NCI-H82 treated with DMSO at 0.1 percent for 48 hours (cell line): ENCODE data around the gene SPATA6L.

Source experiments
- DNase-seq: peaks from one replicate; lab custom pipeline; 2025; ENCODE audit not compliant: unreplicated experiment; lab: John Stamatoyannopoulos, UW

Gene SPATA6L

GRCh38 chr9:4590430-4591122 is 75.7 kb downstream of the SPATA6L start:
- DNase-seq = no peak

DNA sequence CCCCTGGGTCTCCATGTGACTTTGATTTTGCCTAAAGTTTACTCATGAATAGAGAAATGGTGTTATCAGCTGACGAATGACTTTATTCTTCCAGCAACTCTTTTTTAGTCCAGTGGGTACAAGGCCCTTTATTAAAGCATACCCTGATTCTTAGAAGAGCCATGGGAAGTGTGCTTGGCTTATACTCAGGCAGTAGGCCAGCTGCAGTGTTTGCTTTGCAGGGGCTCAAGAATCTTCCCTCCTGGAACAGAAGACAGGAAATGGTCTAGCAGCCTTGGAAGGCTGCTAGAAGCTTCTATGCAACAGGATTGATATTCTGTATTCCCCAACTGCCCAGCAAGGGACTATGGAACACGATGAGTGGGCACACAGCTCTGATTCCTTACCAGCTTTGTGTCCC is 77.6 kb downstream of the SPATA6L start:
- no peak for DNase-seq

GRCh38 chr9:4585135-4585534 is 81.1 kb downstream of the SPATA6L start:
- DNase-seq = no peak

DNA sequence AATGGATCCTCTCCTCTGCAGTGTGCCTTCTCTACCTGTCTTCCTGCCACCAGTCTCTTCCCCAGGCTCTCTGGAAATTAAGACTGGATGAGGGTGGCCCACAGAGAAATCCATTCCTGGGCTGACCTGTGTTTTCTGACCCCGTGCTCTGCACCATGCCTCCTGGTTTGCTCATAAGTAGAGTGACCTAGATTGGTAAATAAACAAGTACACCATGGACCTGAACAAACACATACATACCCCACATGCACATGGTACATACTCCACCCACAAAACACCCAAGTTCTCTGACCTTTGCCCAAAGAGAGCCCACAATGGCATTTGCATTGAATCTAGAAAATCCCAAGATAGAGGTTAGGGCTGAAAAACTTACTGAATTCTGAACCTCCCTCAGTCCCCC is 81.6 kb downstream of the SPATA6L start:
- no peak for DNase-seq

GRCh38 chr9:4583001-4583400 is 83.3 kb downstream of the SPATA6L start:
- DNase-seq = no peak

- no peak for DNase-seq
Observed at GRCh38 chr9:4581861-4582565, 84.3 kb downstream of the SPATA6L start.

GRCh38 chr9:4581035-4581760 is 85.1 kb downstream of the SPATA6L start:
- no peak for DNase-seq

- DNase-seq = no peak
Observed at GRCh38 chr9:4579001-4579400, 87.3 kb downstream of the SPATA6L start.

GRCh38 chr9:4576448-4576847 is 89.8 kb downstream of the SPATA6L start:
- no peak for DNase-seq

DNA sequence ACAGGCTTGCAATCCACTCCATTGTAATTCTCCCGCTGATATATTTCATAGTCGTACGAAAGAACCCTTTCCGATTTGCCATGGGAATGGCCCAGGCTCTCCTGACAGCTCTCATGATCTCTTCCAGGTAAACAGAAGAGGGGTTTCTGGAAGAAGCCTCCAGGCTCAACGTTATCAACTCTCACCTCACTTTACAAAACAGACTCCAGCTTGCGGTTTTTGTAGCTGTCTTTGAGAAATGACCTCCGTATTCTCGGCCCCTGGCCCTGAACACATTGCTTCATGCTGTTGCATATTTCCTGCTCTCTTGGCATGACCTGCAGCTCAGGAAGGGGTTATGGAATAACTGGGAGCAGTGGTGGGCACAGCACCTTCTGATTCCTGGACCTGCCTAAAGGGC is 90.3 kb downstream of the SPATA6L start:
- no peak for DNase-seq

DNA sequence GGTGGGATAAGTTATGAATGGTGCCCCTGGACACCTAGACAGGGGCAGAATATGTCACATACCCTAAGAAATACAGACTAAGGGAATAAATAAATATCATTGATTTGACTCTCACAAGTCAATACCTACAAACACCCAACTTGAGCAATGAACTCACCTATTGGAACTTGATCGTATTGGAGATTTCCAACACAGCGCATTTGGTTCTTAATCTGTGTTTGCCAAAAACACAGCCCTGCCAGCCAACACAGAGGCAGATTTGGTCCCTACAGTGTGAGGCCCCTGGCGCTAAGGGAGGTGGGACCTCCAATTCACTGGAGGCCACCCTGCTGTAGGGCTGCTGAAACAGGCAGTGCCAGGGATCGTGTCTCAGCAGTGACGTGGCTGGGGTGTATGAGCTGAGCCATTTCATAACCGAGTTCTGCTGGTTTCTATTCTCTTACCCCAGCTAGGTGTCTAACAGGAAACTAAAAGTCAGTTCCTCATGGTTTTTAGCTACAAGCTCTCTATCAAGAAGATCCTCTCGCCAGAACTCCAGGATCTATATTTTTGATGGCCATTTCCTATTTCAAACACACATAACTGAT is 91.5 kb downstream of the SPATA6L start:
- no peak for DNase-seq

DNA sequence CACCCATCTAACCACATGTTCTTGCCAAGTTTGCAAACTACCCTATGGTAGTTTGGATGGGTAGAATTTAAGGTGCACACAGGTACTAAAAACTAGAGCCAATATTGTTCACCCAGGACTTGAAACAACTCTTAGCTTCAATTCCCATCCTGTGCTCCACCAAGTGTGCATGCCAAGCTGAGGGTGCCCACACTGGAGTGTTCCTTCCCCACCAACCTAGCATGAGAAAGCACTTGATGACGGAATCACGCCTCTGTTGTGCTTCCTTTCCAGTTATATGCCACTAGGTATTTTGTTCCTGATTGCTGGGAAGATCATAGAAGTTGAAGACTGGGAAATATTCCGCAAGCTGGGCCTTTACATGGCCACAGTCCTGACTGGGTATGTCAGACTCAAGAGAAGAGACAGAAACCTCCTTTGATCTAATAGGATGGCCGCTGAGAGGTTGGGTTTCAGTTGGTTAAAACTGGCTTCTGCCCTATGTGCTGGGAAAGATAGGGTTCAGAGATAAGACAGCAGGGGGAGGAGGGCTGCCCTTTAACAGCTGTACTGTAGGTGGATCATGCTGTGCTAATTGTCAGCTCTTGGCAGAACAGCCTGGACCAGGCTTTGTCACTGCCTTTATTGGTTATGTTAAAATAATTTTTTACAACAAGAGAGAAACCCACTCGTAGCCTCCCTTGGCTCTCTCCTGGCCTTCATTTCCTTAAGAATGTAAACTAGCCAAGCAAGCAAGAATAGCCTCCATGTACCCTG is 92.5 kb downstream of the SPATA6L start:
- DNase-seq = no peak

GRCh38 chr9:4573176-4573575 is 93.1 kb downstream of the SPATA6L start:
- DNase-seq = no peak

GRCh38 chr9:4572184-4572826 is 94.0 kb downstream of the SPATA6L start:
- DNase-seq = no peak

DNA sequence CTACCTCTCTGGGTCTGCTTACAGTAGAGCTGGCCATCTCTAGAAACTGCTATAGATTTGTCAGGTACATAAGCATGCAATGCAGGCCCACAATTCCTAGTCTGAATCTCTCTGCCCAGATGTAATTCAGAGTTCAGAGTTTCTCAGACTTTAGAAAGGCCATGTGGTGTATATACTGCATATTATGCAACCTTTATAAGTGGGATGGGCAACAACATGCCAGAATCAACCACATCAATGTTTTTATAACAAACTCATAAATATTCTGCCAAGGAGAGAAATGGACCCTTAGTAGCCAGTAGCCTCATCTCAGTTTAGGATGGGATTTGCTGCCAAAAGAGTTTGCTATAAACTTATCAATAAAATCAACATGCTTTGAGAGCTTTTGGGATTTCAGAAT is 97.2 kb downstream of the SPATA6L start:
- no peak for DNase-seq

DNA sequence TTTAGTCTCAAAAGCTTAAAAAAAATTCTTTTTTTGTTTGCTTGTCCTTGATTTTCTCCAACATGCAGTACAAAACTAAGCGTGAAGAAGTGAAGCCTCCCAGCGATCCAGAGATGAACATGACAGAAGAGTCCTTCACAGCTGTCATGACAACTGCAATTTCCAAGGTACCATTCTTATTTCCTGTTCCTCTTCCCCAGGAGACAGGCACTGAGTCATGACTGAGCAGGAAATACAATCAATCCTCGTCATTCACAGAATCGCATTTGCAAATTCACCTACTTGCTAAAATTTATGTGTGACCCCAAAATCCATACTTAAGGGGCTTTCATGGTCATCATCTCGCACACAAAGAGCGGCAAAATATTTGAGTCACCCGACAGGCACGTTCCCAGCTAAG is 98.7 kb downstream of the SPATA6L start:
- no peak for DNase-seq

GRCh38 chr9:4566806-4567205 is 99.5 kb downstream of the SPATA6L start:
- no peak for DNase-seq

- no peak for DNase-seq
Observed at GRCh38 chr9:4563105-4563504, 103.2 kb downstream of the SPATA6L start.

- DNase-seq = no peak
Observed at GRCh38 chr9:4559261-4560182, 106.8 kb downstream of the SPATA6L start.
